Right lobe of liver (tissue), 6 donors: ENCODE data around the gene GPR45. TPM values are rescaled to one million over a fixed set of nuclear protein-coding genes. Genes with fewer than 3 reads are reported as not detected.

ENCODE experiments used
- ATAC-seq, 4 donors: fragments of 200-7000 bp; cut with Tn5 transposase; one replicate each; pipeline ENCODE4 v1.9.1; 2020; ENCODE audit warnings: mild to moderate bottlenecking in 4 of 4, moderate library complexity in 4 of 4
- DNase-seq, 3 donors: peaks; one replicate each; pipeline ENCODE4 v3.0.0-alpha.2; 2020
- H3K27ac ChIP-seq, 3 donors: fragments of 200-600 bp; one replicate each; pipeline ENCODE4 v1.8.0; 2022
- H3K27me3 ChIP-seq, 2 donors: fragments of 200-600 bp; one replicate each; pipeline ENCODE4 v1.8.0; 2022
- H3K36me3 ChIP-seq, 4 donors: fragments of 200-600 bp; sonication (generic) in 1 of 4; one replicate each; pipeline versions ENCODE4 v1.5.1 to v1.8.0; 2017 to 2022; ENCODE audit warnings: control low read depth in 1 of 4
- H3K4me1 ChIP-seq, 4 donors: fragments of 200-600 bp; sonication (generic) in 1 of 4; one replicate each; pipeline versions ENCODE4 v1.5.1 to v1.8.0; 2017 to 2022; ENCODE audit warnings: control low read depth in 1 of 4
- H3K4me3 ChIP-seq, 3 donors: fragments of 200-600 bp; one replicate each; pipeline ENCODE4 v1.8.0; 2022
- H3K9me3 ChIP-seq, 4 donors: fragments of 200-600 bp; sonication (generic) in 1 of 4; one replicate each; pipeline versions ENCODE4 v1.5.1 to v1.8.0; 2017 to 2022; ENCODE audit warnings: control low read depth in 1 of 4
- CTCF ChIP-seq, 4 donors: fragments of 200-600 bp in 3 of 4; fragments of 450-650 bp in 1 of 4; IDR thresholded peaks; one replicate each; pipeline versions ENCODE4 v1.5.1 to v1.8.0; 2016 to 2022; ENCODE audit warnings: antibody characterized with exemption in 4 of 4, mild to moderate bottlenecking in 2 of 4
- POLR2A ChIP-seq: fragments of 450-650 bp; IDR thresholded peaks from one replicate; pipeline ENCODE4 v1.6.1; 2017; ENCODE audit warnings: antibody characterized with exemption, mild to moderate bottlenecking
- WGBS: methylation state at CpG from one replicate; pipeline ENCODE4 v1.1.6; 2018; ENCODE audit warnings: low coverage, low lambda C conversion rate; ENCODE audit not compliant: insufficient coverage; ENCODE audit errors: missing lambda C conversion rate; 5-methylcytosine and 5-hydroxymethylcytosine counted together
- intact Hi-C, 2 donors: fragments of 100-400 bp; cut with DNase I; formaldehyde crosslinking; loops; one replicate each; pipeline versions ENCODE4 v1.11.2 to v1.14.1; 2022
- total RNA-seq, 6 experiments: library from RNA; depleted of rRNA in 2 of 6; stranded (reverse); fragments of >200 nt in 2 of 6; fragmentation: NEBNext Ultra II Directional in 3 of 6; extraction: Animal tissue kit (Norgen Biotek cat#: 25700) in 3 of 6; gene quantifications; one replicate each; pipeline versions ENCODE4 v1.1.0 to v1.2.4, GENCODE V29; 2016 to 2023
- donor health status: DM: no; HTN: yes; CAD: no.
- donor health status: DM: no; HTN: no; CAD: no.
- donor health status: DM: no; HTN: no; CAD: no.
- donor health status: DM: no; HTN: yes; CAD: no.
- donor health status: DM: no; HTN: yes; CAD: no.

The GPR45 gene
- total RNA-seq, 6 experiments from 2014 or later, result not detected

GRCh38 chr2:105261061-105261460, 19.5 kb downstream of the GPR45 start:
- Histone ChIP-seq H3K9me3 (no peaks in the 10 kb centered on the region), H3K4me3 (no peak overlapping the region), H3K36me3 (peaks cover 0 to 11% (median 4%) of the 10 kb centered on the region in 4 donors), H3K4me1 (no peaks in the 10 kb centered on the region), H3K27ac (no peak overlapping the region), H3K27me3 (no peaks in the 10 kb centered on the region)
- 97% methylated on average over 5 of the region's 5 CpGs for WGBS
- no peak for TF ChIP-seq POLR2A
- TF ChIP-seq CTCF (IDR thresholded peaks at IDR 0.05), result no peak
- DNase-seq (no peak), ATAC-seq (no peak)
- intact Hi-C loops, result no loop called here

- Histone ChIP-seq H3K9me3 (no peaks in the 10 kb centered on the region), H3K4me1 (no peaks in the 10 kb centered on the region), H3K4me3 (no peak overlapping the region), H3K36me3 (peaks cover 0 to 24% (median 9%) of the 10 kb centered on the region in 4 donors), H3K27ac (no peak overlapping the region), H3K27me3 (no peaks in the 10 kb centered on the region)
- WGBS, result 92% methylated on average over 10 of the region's 10 CpGs
- intact Hi-C loops, result no loop called here
- ATAC-seq (no peak), DNase-seq (no peak)
- TF ChIP-seq CTCF (IDR thresholded peaks at IDR 0.05) (no peak), POLR2A (no peak)
These were observed 21.1 kb downstream of the GPR45 start for GRCh38 chr2:105262651-105263091.

GRCh38 chr2:105269426-105269825, 27.9 kb downstream of the GPR45 start:
- ATAC-seq, result no peak
- intact Hi-C loops, result no loop called here
- TF ChIP-seq CTCF (IDR thresholded peaks at IDR 0.05) (no peak), POLR2A (no peak)
- Histone ChIP-seq H3K4me3 (no peak overlapping the region), H3K36me3 (peaks cover 0 to 68% (median 11%) of the 10 kb centered on the region in 4 donors), H3K27ac (no peak overlapping the region), H3K9me3 (no peaks in the 10 kb centered on the region), H3K4me1 (no peaks in the 10 kb centered on the region), H3K27me3 (no peaks in the 10 kb centered on the region)
- WGBS, result 100% methylated on average over 4 of the region's 21 CpGs
- no peak for DNase-seq

- no peak for ATAC-seq
- 91% methylated on average over 13 of the region's 14 CpGs for WGBS
These were observed 30.0 kb downstream of the GPR45 start for GRCh38 chr2:105271393-105272045.

More at GRCh38 chr2:105271393-105272045, 30.0 kb downstream of the GPR45 start:
- Histone ChIP-seq H3K9me3 (no peaks in the 10 kb centered on the region), H3K36me3 (peaks cover 0 to 70% (median 9%) of the 10 kb centered on the region in 4 donors), H3K27me3 (no peaks in the 10 kb centered on the region), H3K4me1 (no peaks in the 10 kb centered on the region), H3K27ac (no peak overlapping the region), H3K4me3 (no peak overlapping the region)
- DNase-seq, result no peak
- intact Hi-C loops, result no loop called here
- TF ChIP-seq POLR2A (no peak), CTCF (IDR thresholded peaks at IDR 0.05) (no peak)
